HCT116 (cell line): ENCODE measurements around the gene CNOT10. TPM values are rescaled to one million over a fixed set of nuclear protein-coding genes. Genes with fewer than 3 reads are reported as not detected.

Experiments
- ATAC-seq: fragments of 200-7000 bp; cut with Tn5 transposase; 2 replicates; pipeline ENCODE4 v1.9.1; 2020; ENCODE audit warnings: mild to moderate bottlenecking, moderate library complexity
- BruUV-seq: library from RNA; stranded (reverse); fragments of 400-500 nt; replicated peaks from 2 replicates; lab custom pipeline; 2021; lab: Mats Ljungman, UMichigan
- CTCF ChIA-PET: fragments of 300-600 bp; sonication (Branson Sonifier 250); formaldehyde crosslinking; loops from one replicate; lab custom pipeline; 2021; ENCODE audit warnings: antibody characterized with exemption; lab: Charles Lee
- POLR2A ChIA-PET: fragments of 300-600, 350-600 bp; sonication (Branson Sonifier 250); formaldehyde crosslinking; loops from one replicate; lab custom pipeline; 2021; ENCODE audit warnings: antibody characterized with exemption; lab: Charles Lee
- RAD21 ChIA-PET, 2 experiments: fragments of 300-600 bp; sonication (Branson Sonifier 250); formaldehyde crosslinking; loops; one replicate each; lab custom pipeline; 2023; ENCODE audit warnings: low total read pairs in 2 of 2; ENCODE audit not compliant: uncharacterized antibody in 2 of 2, unreplicated experiment in 2 of 2, low non-redundant PET in 1 of 2; lab: Charles Lee
- DNase-seq: peaks from one replicate; pipeline ENCODE4 v3.0.0-alpha.2; 2010; ENCODE audit warnings: low read depth, low spot score
- H2AFZ ChIP-seq: fragments of 200-600 bp; shearing (Covaris generic), sonication (generic); 2 replicates; pipeline ENCODE4 v1.6.1; 2017; ENCODE audit warnings: low read depth, mixed run types, mixed read lengths, antibody characterized with exemption, low read length; ENCODE audit not compliant: poor library complexity, severe bottlenecking
- H3K27ac ChIP-seq: 2 replicates; pipeline ENCODE4 v1.5.1; 2012; ENCODE audit warnings: low read depth, low read length
- H3K27me3 ChIP-seq: fragments of 200-600 bp; sonication (generic); 2 replicates; pipeline ENCODE4 v1.6.1; 2016; ENCODE audit warnings: mixed run types, low read length, mixed read lengths; ENCODE audit not compliant: insufficient read depth
- H3K36me3 ChIP-seq, 2 experiments: fragments of 200-500 bp in 1 of 2; fragments of 200-600 bp in 1 of 2; sonication (Bioruptor generic) in 1 of 2; sonication (generic) in 1 of 2; 2 replicates each; pipeline versions ENCODE4 v1.5.1 to v1.6.1; 2014 to 2016; ENCODE audit warnings: low read length in 2 of 2, inconsistent platforms in 1 of 2, mixed read lengths in 1 of 2, mixed run types in 1 of 2; ENCODE audit not compliant: insufficient read depth in 2 of 2, control insufficient read depth in 1 of 2
- H3K4me1 ChIP-seq, 2 experiments: fragments of 200-600 bp in 1 of 2; sonication (generic) in 1 of 2; 2 replicates each; pipeline versions ENCODE4 v1.5.1 to v1.6.1; 2012 to 2017; ENCODE audit warnings: low read length in 2 of 2, inconsistent platforms in 1 of 2, mild to moderate bottlenecking in 1 of 2, mixed read lengths in 1 of 2, mixed run types in 1 of 2, moderate library complexity in 1 of 2; ENCODE audit not compliant: insufficient read depth in 2 of 2, control insufficient read depth in 1 of 2
- H3K4me2 ChIP-seq: fragments of 200-600 bp; sonication (generic); 2 replicates; pipeline ENCODE4 v1.6.1; 2017; ENCODE audit warnings: mixed run types, low read length, mixed read lengths
- H3K4me3 ChIP-seq, 2 experiments: fragments of 200-600 bp in 1 of 2; sonication (generic) in 1 of 2; replicated peaks in 1 of 2; 2 replicates each; pipeline ENCODE4 v1.5.1; 2011 to 2016; ENCODE audit warnings: low read length in 2 of 2, control low read depth in 1 of 2, low read depth in 1 of 2, mild to moderate bottlenecking in 1 of 2, mixed read lengths in 1 of 2, mixed run types in 1 of 2
- H3K79me2 ChIP-seq: fragments of 200-600 bp; sonication (generic); 2 replicates; pipeline ENCODE4 v1.6.1; 2017; ENCODE audit warnings: mild to moderate bottlenecking, mixed run types, low read length, moderate library complexity, mixed read lengths; ENCODE audit not compliant: insufficient read depth
- H3K9ac ChIP-seq: fragments of 200-600 bp; sonication (generic); 2 replicates; pipeline ENCODE4 v1.6.1; 2016; ENCODE audit warnings: low read length, mixed read lengths
- H3K9me2 ChIP-seq: fragments of 200-600 bp; sonication (generic), shearing (Covaris generic); 2 replicates; pipeline ENCODE4 v1.6.1; 2017; ENCODE audit warnings: mixed run types, mild to moderate bottlenecking, moderate library complexity; ENCODE audit not compliant: insufficient read depth
- H3K9me3 ChIP-seq, 2 experiments: fragments of 200-500 bp in 1 of 2; fragments of 200-600 bp in 1 of 2; sonication (Bioruptor generic) in 1 of 2; sonication (generic) in 1 of 2; 2 replicates each; pipeline ENCODE4 v1.6.1; 2014 to 2017; ENCODE audit warnings: low read length in 2 of 2, mixed read lengths in 2 of 2, inconsistent platforms in 1 of 2, low read depth in 1 of 2, mild to moderate bottlenecking in 1 of 2, mixed run types in 1 of 2, moderate library complexity in 1 of 2; ENCODE audit not compliant: control insufficient read depth in 1 of 2, insufficient read depth in 1 of 2
- H4K20me1 ChIP-seq: fragments of 200-600 bp; sonication (generic), shearing (Covaris generic); 2 replicates; pipeline ENCODE4 v1.6.1; 2017; ENCODE audit warnings: mixed run types, mild to moderate bottlenecking, moderate library complexity; ENCODE audit not compliant: insufficient read depth
- ATF3 ChIP-seq: IDR thresholded peaks from 2 replicates; pipeline ENCODE4 v1.6.1; 2012
- CEBPB ChIP-seq: IDR thresholded peaks from 2 replicates; pipeline ENCODE4 v1.6.1; 2012; ENCODE audit warnings: low read depth
- CTCF ChIP-seq, 3 experiments: fragments of 200-600 bp in 1 of 3; sonication (generic) in 1 of 3; IDR thresholded peaks in 2 of 3; conservative IDR thresholded peaks in 1 of 3; 2 replicates each; pipeline ENCODE4 v1.5.1; 2012 to 2017; ENCODE audit warnings: low read depth in 2 of 3, low read length in 2 of 3, antibody characterized with exemption in 1 of 3, borderline replicate concordance in 1 of 3, control low read depth in 1 of 3, mild to moderate bottlenecking in 1 of 3, mixed read lengths in 1 of 3, mixed run types in 1 of 3, moderate library complexity in 1 of 3; ENCODE audit not compliant: insufficient read depth in 1 of 3
- EGR1 ChIP-seq: IDR thresholded peaks from 2 replicates; pipeline ENCODE4 v1.6.1; 2012; ENCODE audit warnings: low read depth
- EZH2phosphoT487 ChIP-seq: fragments of 200-600 bp; IDR thresholded peaks from 2 replicates; pipeline ENCODE4 v1.6.1; 2018; ENCODE audit warnings: antibody characterized with exemption, borderline replicate concordance
- JUND ChIP-seq: IDR thresholded peaks from 2 replicates; pipeline ENCODE4 v1.6.1; 2012
- POLR2A ChIP-seq: IDR thresholded peaks from 2 replicates; pipeline ENCODE4 v1.7.0; 2011; ENCODE audit warnings: borderline replicate concordance; ENCODE audit not compliant: insufficient read depth, insufficient read length; ENCODE audit errors: extremely low read depth
- POLR2AphosphoS5 ChIP-seq: IDR thresholded peaks from 2 replicates; pipeline ENCODE4 v1.6.1; 2011; ENCODE audit warnings: mild to moderate bottlenecking, low read depth, low read length, moderate library complexity
- REST ChIP-seq: IDR thresholded peaks from 2 replicates; pipeline ENCODE4 v1.6.1; 2012; ENCODE audit warnings: low read depth
- SRF ChIP-seq: IDR thresholded peaks from 2 replicates; pipeline ENCODE4 v1.6.1; 2012; ENCODE audit warnings: low read depth
- ZFX ChIP-seq: fragments of 450-650 bp; IDR thresholded peaks from 2 replicates; pipeline ENCODE4 v1.6.1; 2017
- ZNF274 ChIP-seq: fragments of 200-500 bp; sonication (Bioruptor generic); IDR thresholded peaks from 2 replicates; pipeline ENCODE4 v1.6.1; 2014; ENCODE audit warnings: mild to moderate bottlenecking, low read depth, low read length, inconsistent platforms
- intact Hi-C: fragments of 100-400 bp; cut with micrococcal nuclease; formaldehyde crosslinking; loops from 2 replicates; pipeline ENCODE4 v1.10.0; 2022
- total RNA-seq: library from RNA; stranded (reverse); gene quantifications from one replicate; pipeline ENCODE4 v1.2.1, GENCODE V29; 2021; ENCODE audit not compliant: unreplicated experiment
- TF ChIP-seq, protein P1 (sequence below): IDR thresholded peaks from 2 replicates; pipeline ENCODE4 v1.6.1; 2011; ENCODE audit warnings: mild to moderate bottlenecking, low read length, moderate library complexity; ENCODE audit not compliant: insufficient replicate concordance; ENCODE audit errors: extremely low read depth

Gene CNOT10
- total RNA-seq, 1 experiment from 2014 or later, result 47.4 TPM

GRCh38 chr3:32660634-32661033, 24.4 kb upstream of the CNOT10 start:
- Histone ChIP-seq H3K9ac (no peak overlapping the region), H3K9me2 (no peaks in the 10 kb centered on the region), H3K27me3 (no peaks in the 10 kb centered on the region), H3K9me3 (no peaks in the 10 kb centered on the region), H3K27ac (no peak overlapping the region), H2AFZ (no peak overlapping the region), H3K79me2 (no peaks in the 10 kb centered on the region), H3K4me2 (no peak overlapping the region), H4K20me1 (no peaks in the 10 kb centered on the region), H3K36me3 (no peaks in the 10 kb centered on the region), H3K4me1 (no peaks in the 10 kb centered on the region), H3K4me3 (no peak overlapping the region)
- ChIA-PET RAD21 (no interaction called here), CTCF (no interaction called here), POLR2A (no interaction called here)
- ATAC-seq, result no peak
- intact Hi-C loops, result no loop called here
- BruUV-seq, result no TSS peak
- no peak for DNase-seq
- no peak for TF ChIP-seq EGR1
- TF ChIP-seq POLR2AphosphoS5, result no peak
- TF ChIP-seq, all 23 proteins: peak for 0

DNA sequence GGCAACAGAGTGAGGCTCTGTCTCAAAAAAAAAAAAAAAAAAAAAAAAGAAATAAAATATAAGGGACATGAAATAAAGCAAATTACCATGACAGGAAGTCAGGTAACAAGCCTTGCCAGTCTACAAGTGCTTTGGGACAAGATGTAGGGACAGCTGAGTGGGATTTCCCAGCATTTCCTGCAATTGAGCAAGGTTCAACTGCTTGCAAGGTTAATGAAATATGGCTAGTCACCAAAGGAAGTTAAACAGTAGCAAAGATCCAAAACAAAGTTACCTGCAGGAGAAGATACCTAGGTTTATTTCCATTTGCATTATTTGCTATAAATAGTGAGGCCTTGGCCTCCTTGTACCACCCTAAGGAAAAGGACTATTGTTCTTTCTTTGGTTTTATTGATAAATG, 22.3 kb upstream of the CNOT10 start:
- no TSS peak for BruUV-seq
- Histone ChIP-seq H3K27ac (no peak overlapping the region), H3K79me2 (no peaks in the 10 kb centered on the region), H4K20me1 (no peaks in the 10 kb centered on the region), H3K4me3 (no peak overlapping the region), H3K9me3 (no peaks in the 10 kb centered on the region), H3K4me1 (no peaks in the 10 kb centered on the region), H3K9ac (no peak overlapping the region), H3K9me2 (no peaks in the 10 kb centered on the region), H3K36me3 (no peaks in the 10 kb centered on the region), H2AFZ (peak overlapping the region; percentile 9), H3K27me3 (peaks cover 1% of the 10 kb centered on the region; the same call in 1 of the 2 replicates), H3K4me2 (no peak overlapping the region)
- intact Hi-C loops, result no loop called here
- DNase-seq (no peak), ATAC-seq (no peak)
- ChIA-PET CTCF (interaction anchor here (0.6 to 1.0 kb wide), 2 partner anchors 153 to 347 kb away, joined by 3 read pairs; no protein-coding TSS in a partner anchor), POLR2A (no interaction called here), RAD21 (no interaction called here)
- TF ChIP-seq, protein P1, sequence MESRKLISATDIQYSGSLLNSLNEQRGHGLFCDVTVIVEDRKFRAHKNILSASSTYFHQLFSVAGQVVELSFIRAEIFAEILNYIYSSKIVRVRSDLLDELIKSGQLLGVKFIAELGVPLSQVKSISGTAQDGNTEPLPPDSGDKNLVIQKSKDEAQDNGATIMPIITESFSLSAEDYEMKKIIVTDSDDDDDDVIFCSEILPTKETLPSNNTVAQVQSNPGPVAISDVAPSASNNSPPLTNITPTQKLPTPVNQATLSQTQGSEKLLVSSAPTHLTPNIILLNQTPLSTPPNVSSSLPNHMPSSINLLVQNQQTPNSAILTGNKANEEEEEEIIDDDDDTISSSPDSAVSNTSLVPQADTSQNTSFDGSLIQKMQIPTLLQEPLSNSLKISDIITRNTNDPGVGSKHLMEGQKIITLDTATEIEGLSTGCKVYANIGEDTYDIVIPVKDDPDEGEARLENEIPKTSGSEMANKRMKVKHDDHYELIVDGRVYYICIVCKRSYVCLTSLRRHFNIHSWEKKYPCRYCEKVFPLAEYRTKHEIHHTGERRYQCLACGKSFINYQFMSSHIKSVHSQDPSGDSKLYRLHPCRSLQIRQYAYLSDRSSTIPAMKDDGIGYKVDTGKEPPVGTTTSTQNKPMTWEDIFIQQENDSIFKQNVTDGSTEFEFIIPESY, result no peak
- TF ChIP-seq SRF (no peak), CTCF (IDR thresholded peaks at IDR 0.05 in 2 of 3, conservative IDR thresholded peaks at IDR 0.05 in 1 of 3; ENCODE audit: borderline replicate concordance in 1 of 3, insufficient read depth in 1 of 3, low read depth in 2 of 3, low read length in 2 of 3) (no peak), REST (no peak), EZH2phosphoT487 (no peak), ATF3 (no peak), ZFX (no peak), CEBPB (no peak), POLR2A (no peak), JUND (no peak), ZNF274 (no peak)
